GM18861 (cell line): ENCODE data around the gene CHPF2.

Source experiments
- ATAC-seq: cut with Tn5 transposase; IDR thresholded peaks from one replicate; pipeline ENCODE4 v1.9.1; 2021; ENCODE audit not compliant: unreplicated experiment

Gene CHPF2

GRCh38 chr7:151232091-151232916, at the start of gene CHPF2:
CHPF2 (plus strand) TSS chr7:151232483; CDS start chr7:151234012, 1,529 bp downstream.
- peak; percentile 97 for ATAC-seq

- ATAC-seq, result no peak
These were observed 46.3 kb upstream of the CHPF2 start for GRCh38 chr7:151185762-151186639.

- ATAC-seq, result no peak
These were observed 45.5 kb upstream of the CHPF2 start, which contains the start of gene ASB10 for GRCh38 chr7:151186640-151187408. ASB10 (minus strand) TSS chr7:151187250; CDS start chr7:151187130, 120 bp downstream.

- ATAC-seq, result no peak
These were observed 44.7 kb upstream of the CHPF2 start for GRCh38 chr7:151187409-151188251.

- no peak for ATAC-seq
These were observed 44.1 kb upstream of the CHPF2 start for GRCh38 chr7:151188252-151188542.

- no peak for ATAC-seq
These were observed 43.2 kb upstream of the CHPF2 start for GRCh38 chr7:151189038-151189437.

- no peak for ATAC-seq
These were observed 40.7 kb upstream of the CHPF2 start for GRCh38 chr7:151191544-151191943.

- no peak for ATAC-seq
These were observed 40.2 kb upstream of the CHPF2 start for GRCh38 chr7:151192002-151192539.

GRCh38 chr7:151193203-151193978, 38.9 kb upstream of the CHPF2 start:
- no peak for ATAC-seq

GRCh38 chr7:151194188-151194587, 38.1 kb upstream of the CHPF2 start:
- no peak for ATAC-seq

- no peak for ATAC-seq
These were observed 36.5 kb upstream of the CHPF2 start for GRCh38 chr7:151195616-151196450.

- no peak for ATAC-seq
These were observed 34.4 kb upstream of the CHPF2 start for GRCh38 chr7:151197932-151198331.

- no peak for ATAC-seq
These were observed 33.1 kb upstream of the CHPF2 start for GRCh38 chr7:151198945-151199848.

- no peak for ATAC-seq
These were observed 30.9 kb upstream of the CHPF2 start for GRCh38 chr7:151201344-151201743.

- ATAC-seq, result no peak
These were observed 30.5 kb upstream of the CHPF2 start for GRCh38 chr7:151201751-151202150.

GRCh38 chr7:151202836-151203235, 29.4 kb upstream of the CHPF2 start:
- no peak for ATAC-seq

- no peak for ATAC-seq
These were observed 27.8 kb upstream of the CHPF2 start for GRCh38 chr7:151204383-151205032.
